A549 (cell line): Measurements from ENCODE around the gene TTLL11. TPM values are rescaled to one million over a fixed set of nuclear protein-coding genes. Genes with fewer than 3 reads are reported as not detected.

ENCODE experiments used
- ATAC-seq, 2 experiments: fragments of 200-7000 bp in 1 of 2; fragments of >200 bp in 1 of 2; cut with Nextera tagmentation in 1 of 2; cut with Tn5 transposase in 1 of 2; 3 replicates each; pipeline versions ENCODE4 v1.8.0 to v1.9.1; 2018 to 2020; ENCODE audit warnings: mild to moderate bottlenecking in 1 of 2, moderate library complexity in 1 of 2
- CTCF ChIA-PET: fragments of 300-600 bp; sonication (Branson Sonifier 250); formaldehyde crosslinking; extraction: SDS; loops from one replicate; lab custom pipeline; 2021; ENCODE audit warnings: antibody characterized with exemption, inconsistent platforms; lab: Yijun Ruan, JAX
- POLR2A ChIA-PET: fragments of 350-600 bp; formaldehyde crosslinking; extraction: SDS; loops from one replicate; lab custom pipeline; 2021; ENCODE audit warnings: antibody characterized with exemption, inconsistent platforms; lab: Yijun Ruan, JAX
- DNase-seq, 2 experiments: peaks; one replicate each; pipeline versions ENCODE4 v3.0.0 to v3.0.0-alpha.2; 2011 to 2016; ENCODE audit warnings: low read depth in 1 of 2, low spot score in 1 of 2
- FAIRE-seq: peaks from 2 replicates; lab custom pipeline; 2011; peaks lifted over from hg19 to GRCh38; lab: Jason Lieb, UNC
- H3K27ac ChIP-seq, 2 experiments: fragments of >200 bp; sonication (Bioruptor Twin); formaldehyde crosslinking; 3 replicates each; pipeline ENCODE4 v1.5.1; 2016 to 2017
- H3K4me1 ChIP-seq: fragments of >200 bp; sonication (Bioruptor Twin); formaldehyde crosslinking; 3 replicates; pipeline ENCODE4 v1.6.1; 2016
- H3K4me2 ChIP-seq: fragments of >200 bp; sonication (Bioruptor Twin); formaldehyde crosslinking; 3 replicates; pipeline ENCODE4 v1.6.1; 2016
- H3K4me3 ChIP-seq: fragments of >200 bp; sonication (Bioruptor Twin); formaldehyde crosslinking; 3 replicates; pipeline ENCODE4 v1.5.1; 2016
- H3K9me3 ChIP-seq: fragments of >200 bp; sonication (Bioruptor Twin); formaldehyde crosslinking; 3 replicates; pipeline ENCODE4 v1.6.1; 2016
- CBX2 ChIP-seq: fragments of 200-600 bp; sonication (generic); IDR thresholded peaks from 2 replicates; pipeline ENCODE4 v1.6.1; 2016; ENCODE audit warnings: low read depth, mild to moderate bottlenecking, borderline replicate concordance
- CHD2 ChIP-seq: fragments of 150-350 bp; IDR thresholded peaks from 2 replicates; pipeline ENCODE4 v1.6.1; 2014; ENCODE audit warnings: low read length; ENCODE audit not compliant: partially characterized antibody
- E2F6 ChIP-seq: IDR thresholded peaks from 2 replicates; pipeline ENCODE4 v1.6.1; 2012; ENCODE audit warnings: low read depth, borderline replicate concordance
- EHF ChIP-seq: fragments of 250-450 bp; sonication (Bioruptor Pico); IDR thresholded peaks from 2 replicates; pipeline ENCODE4 v1.5.0; 2020; ENCODE audit warnings: mild to moderate bottlenecking
- EHMT2 ChIP-seq: fragments of 200-600 bp; sonication (generic); IDR thresholded peaks from 2 replicates; pipeline ENCODE4 v1.6.1; 2016; ENCODE audit warnings: antibody characterized with exemption, low read depth, mild to moderate bottlenecking, moderate library complexity
- ESRRA ChIP-seq: fragments of 150-350 bp; IDR thresholded peaks from 2 replicates; pipeline ENCODE4 v1.6.1; 2014; ENCODE audit warnings: mild to moderate bottlenecking, low read length, borderline replicate concordance
- FOSB ChIP-seq: fragments of 250-450 bp; sonication (Bioruptor Pico); IDR thresholded peaks from 2 replicates; pipeline ENCODE4 v1.5.0; 2020; ENCODE audit warnings: mild to moderate bottlenecking, moderate library complexity
- FOSL2 ChIP-seq, 2 experiments: fragments of 450-650 bp in 1 of 2; fragments of >200 bp in 1 of 2; sonication (Bioruptor Twin) in 1 of 2; formaldehyde crosslinking; IDR thresholded peaks; 2 replicates each; pipeline versions ENCODE4 v1.5.0 to v1.6.1; 2016 to 2020; ENCODE audit warnings: mild to moderate bottlenecking in 1 of 2, moderate library complexity in 1 of 2
- HDAC2 ChIP-seq: fragments of 200-600 bp; sonication (generic); IDR thresholded peaks from 2 replicates; pipeline ENCODE4 v1.6.1; 2016
- HOXB13 ChIP-seq: fragments of 250-450 bp; sonication (Bioruptor Pico); IDR thresholded peaks from 2 replicates; pipeline ENCODE4 v1.5.0; 2020; ENCODE audit warnings: low read depth, mild to moderate bottlenecking, moderate library complexity
- MYC ChIP-seq: IDR thresholded peaks from 2 replicates; pipeline ENCODE4 v1.6.1; 2012; ENCODE audit warnings: mild to moderate bottlenecking, inconsistent platforms, low read length, improper control_type of control experiment, borderline replicate concordance
- NFE2L2 ChIP-seq: fragments of 150-350 bp; conservative IDR thresholded peaks from 2 replicates; pipeline ENCODE4 v1.6.1; 2014; ENCODE audit warnings: low read length
- NPAS2 ChIP-seq: fragments of 250-450 bp; sonication (Bioruptor Pico); IDR thresholded peaks from 2 replicates; pipeline ENCODE4 v1.8.0; 2022; ENCODE audit warnings: mild to moderate bottlenecking, moderate library complexity, borderline replicate concordance
- NR3C1 ChIP-seq: fragments of >200 bp; sonication (Bioruptor Twin); formaldehyde crosslinking; IDR thresholded peaks from 3 replicates; pipeline ENCODE4 v1.6.1; 2017
- PBX3 ChIP-seq: IDR thresholded peaks from 2 replicates; pipeline ENCODE4 v1.6.1; 2012
- PHF8 ChIP-seq: fragments of 200-600 bp; sonication (generic); IDR thresholded peaks from 2 replicates; pipeline ENCODE4 v1.6.1; 2016; ENCODE audit warnings: low read depth, mild to moderate bottlenecking, antibody characterized with exemption, moderate library complexity, borderline replicate concordance
- POLR2AphosphoS2 ChIP-seq: conservative IDR thresholded peaks from 2 replicates; pipeline ENCODE4 v1.6.1; 2012; ENCODE audit warnings: low read length, improper control_type of control experiment, inconsistent platforms
- RARB ChIP-seq: fragments of 250-450 bp; sonication (Bioruptor Pico); IDR thresholded peaks from 2 replicates; pipeline ENCODE4 v1.8.0; 2021; ENCODE audit warnings: mild to moderate bottlenecking, moderate library complexity
- RCOR1 ChIP-seq: fragments of 150-350 bp; IDR thresholded peaks from 2 replicates; pipeline ENCODE4 v1.6.1; 2014; ENCODE audit warnings: antibody characterized with exemption, low read length, low read depth
- SMC3 ChIP-seq: fragments of >200 bp; sonication (Bioruptor Twin); formaldehyde crosslinking; IDR thresholded peaks from 3 replicates; pipeline ENCODE4 v1.6.1; 2018; ENCODE audit warnings: inconsistent platforms
- TFCP2L1 ChIP-seq: fragments of 250-450 bp; sonication (Bioruptor Pico); IDR thresholded peaks from 2 replicates; pipeline ENCODE4 v1.5.0; 2021; ENCODE audit warnings: mild to moderate bottlenecking
- TP53 ChIP-seq: fragments of 250-450 bp; sonication (Bioruptor Pico); IDR thresholded peaks from 2 replicates; pipeline ENCODE4 v1.5.0; 2021; ENCODE audit warnings: mild to moderate bottlenecking, moderate library complexity
- ZC3H11A ChIP-seq: fragments of 450-650 bp; IDR thresholded peaks from 2 replicates; pipeline ENCODE4 v1.6.1; 2014; ENCODE audit warnings: antibody characterized with exemption, mild to moderate bottlenecking
- ZFP36 ChIP-seq: fragments of 450-650 bp; IDR thresholded peaks from 2 replicates; pipeline ENCODE4 v1.6.1; 2014; ENCODE audit warnings: borderline replicate concordance; ENCODE audit not compliant: partially characterized antibody
- ZNF302 ChIP-seq: fragments of 250-450 bp; sonication (Bioruptor Pico); IDR thresholded peaks from 2 replicates; pipeline ENCODE4 v1.9.0; 2021; ENCODE audit warnings: inconsistent platforms, mild to moderate bottlenecking, moderate library complexity
- WGBS: methylation state at CpG from one replicate; pipeline ENCODE4 v1.1.6; 2017; ENCODE audit errors: missing lambda C conversion rate; 5-methylcytosine and 5-hydroxymethylcytosine counted together
- polyA plus RNA-seq, 4 experiments: library from polyadenylated mRNA; depleted of rRNA in 3 of 4; stranded (reverse); fragments of >200 nt; fragmentation: RNase III in 1 of 4; extraction: RNeasy Plus Mini Kit Qiagen cat#74134 plus additional on column Dnase treatment in 1 of 4; gene quantifications; 2 replicates in 3 of 4; 3 replicates in 1 of 4; pipeline ENCODE4 v1.2.3, GENCODE V29; 2011 to 2017
- TF ChIP-seq, protein P1 (sequence below): fragments of >200 bp; sonication (Bioruptor Twin); formaldehyde crosslinking; IDR thresholded peaks from 3 replicates; pipeline ENCODE4 v1.6.1; 2016
- TF ChIP-seq, protein P2 (sequence below): fragments of 250-450 bp; sonication (Bioruptor Pico); IDR thresholded peaks from 2 replicates; pipeline ENCODE4 v1.5.0; 2021; ENCODE audit warnings: mild to moderate bottlenecking, moderate library complexity, borderline replicate concordance

TTLL11 gene
- polyA plus RNA-seq, 2 of the 4 experiments (the other 2 are of a cell fraction), result 1.8 to 2.6 TPM

- no peak for ATAC-seq
- Histone ChIP-seq H3K27ac (no peak overlapping the region), H3K9me3 (no peaks in the 10 kb centered on the region), H3K4me2 (no peak overlapping the region), H3K4me3 (no peak overlapping the region), H3K4me1 (no peaks in the 10 kb centered on the region)
- ChIA-PET POLR2A (no interaction called here), CTCF (interaction anchor here (1.7 to 2.0 kb wide), 2 partner anchors 10 to 259 kb away, joined by 4 read pairs; no protein-coding TSS in a partner anchor)
- no peak for DNase-seq
- FAIRE-seq, result no peak
- WGBS, result 27% methylated on average over 4 of the region's 4 CpGs
- TF ChIP-seq ZC3H11A (no peak), RCOR1 (no peak), ZNF302 (CRISPR knock-in tag) (no peak), PHF8 (no peak), MYC (no peak), CHD2 (no peak), HOXB13 (CRISPR knock-in tag) (no peak), ZFP36 (no peak), E2F6 (no peak), FOSL2 (IDR thresholded peaks at IDR 0.05) (no peak), FOSL2 (CRISPR knock-in tag; IDR thresholded peaks at IDR 0.05) (no peak), POLR2AphosphoS2 (no peak), NFE2L2 (no peak), HDAC2 (no peak)
Observed at GRCh38 chr9:121945849-121946248, 147.3 kb downstream of the TTLL11 start.

DNA sequence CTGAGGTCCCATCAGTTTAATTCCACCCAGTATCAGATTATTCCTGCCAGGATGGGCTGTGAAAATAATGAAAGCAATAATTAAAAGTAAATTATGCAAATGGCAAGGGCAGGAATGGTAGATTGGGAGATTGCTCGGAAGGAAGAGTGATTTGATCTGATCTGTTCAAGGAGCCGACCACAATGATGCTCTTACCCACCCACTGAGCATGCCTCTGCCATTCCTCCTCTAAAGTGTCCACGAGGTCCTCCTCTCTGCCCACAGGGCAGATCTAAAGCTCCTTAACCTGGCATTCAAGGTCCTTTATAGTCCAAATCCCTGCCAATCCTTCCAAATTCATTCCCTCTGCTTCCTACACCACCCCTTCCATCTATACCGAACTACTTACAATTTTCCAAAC, 147.8 kb downstream of the TTLL11 start:
- DNase-seq (no peak), FAIRE-seq (no peak), ATAC-seq (no peak)
- 73% methylated on average over 4 of the region's 4 CpGs for WGBS
- H3K4me2 ChIP-seq, result no peak overlapping the region
- no peak overlapping the region for H3K27ac ChIP-seq
- ChIA-PET CTCF (interaction anchor here (2.0 kb wide), 1 partner anchor 258 kb away, joined by 4 read pairs; no protein-coding TSS in a partner anchor), POLR2A (no interaction called here)
- H3K4me1 ChIP-seq, result no peaks in the 10 kb centered on the region
- TF ChIP-seq EHF (CRISPR knock-in tag) (no peak), TP53 (CRISPR knock-in tag) (no peak), NPAS2 (CRISPR knock-in tag) (no peak), RARB (CRISPR knock-in tag) (no peak), RCOR1 (no peak)
- no peaks in the 10 kb centered on the region for H3K9me3 ChIP-seq
- no peak overlapping the region for H3K4me3 ChIP-seq

DNA sequence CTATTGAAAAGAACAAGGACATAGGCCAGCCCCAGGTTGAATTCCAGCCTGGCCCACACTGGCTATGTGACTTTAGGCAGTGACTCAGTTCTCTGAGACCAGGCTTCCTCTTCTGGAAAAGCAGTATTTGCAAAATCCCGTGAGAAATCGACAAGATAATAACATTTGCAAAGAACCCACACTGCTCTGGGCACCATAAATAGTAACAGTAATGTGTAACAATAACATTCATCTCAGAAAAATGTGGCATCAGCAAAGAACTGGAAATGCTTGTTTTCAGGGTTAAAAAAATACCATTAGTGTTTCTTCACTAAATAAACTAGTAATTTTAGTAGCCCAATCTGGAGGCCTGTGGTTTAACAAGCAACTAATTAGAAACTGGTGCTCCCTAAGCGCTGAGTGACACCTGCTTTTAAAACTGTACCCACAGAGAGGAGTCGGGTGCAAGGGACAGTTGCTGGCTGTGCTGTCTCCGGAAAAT, 148.4 kb downstream of the TTLL11 start:
- no peaks in the 10 kb centered on the region for H3K4me1 ChIP-seq

More for the DNA sequence above, 148.4 kb downstream of the TTLL11 start:
- Histone ChIP-seq H3K27ac (no peak overlapping the region), H3K9me3 (no peaks in the 10 kb centered on the region), H3K4me2 (no peak overlapping the region), H3K4me3 (no peak overlapping the region)
- no peak for ATAC-seq
- CTCF ChIA-PET, result interaction anchor here (0.6 to 2.0 kb wide), 4 partner anchors 41 to 399 kb away, joined by 3 to 4 read pairs (median 4); no protein-coding TSS in a partner anchor
- FAIRE-seq, result no peak
- DNase-seq, result no peak
- POLR2A ChIA-PET, result no interaction called here
- no peak for TF ChIP-seq TFCP2L1 (CRISPR knock-in tag)
- no peak for TF ChIP-seq FOSB (CRISPR knock-in tag)
- no peak for TF ChIP-seq PHF8
- TF ChIP-seq FOSL2 (IDR thresholded peaks at IDR 0.05), result no peak
- TF ChIP-seq FOSL2 (CRISPR knock-in tag; IDR thresholded peaks at IDR 0.05), result no peak
- TF ChIP-seq NR3C1, result no peak
- TF ChIP-seq HOXB13 (CRISPR knock-in tag), result no peak
- TF ChIP-seq E2F6, result no peak
- TF ChIP-seq ZFP36, result no peak
- no peak for TF ChIP-seq ESRRA
- TF ChIP-seq ZNF302 (CRISPR knock-in tag), result no peak
- no peak for TF ChIP-seq SMC3
- TF ChIP-seq, protein P1, sequence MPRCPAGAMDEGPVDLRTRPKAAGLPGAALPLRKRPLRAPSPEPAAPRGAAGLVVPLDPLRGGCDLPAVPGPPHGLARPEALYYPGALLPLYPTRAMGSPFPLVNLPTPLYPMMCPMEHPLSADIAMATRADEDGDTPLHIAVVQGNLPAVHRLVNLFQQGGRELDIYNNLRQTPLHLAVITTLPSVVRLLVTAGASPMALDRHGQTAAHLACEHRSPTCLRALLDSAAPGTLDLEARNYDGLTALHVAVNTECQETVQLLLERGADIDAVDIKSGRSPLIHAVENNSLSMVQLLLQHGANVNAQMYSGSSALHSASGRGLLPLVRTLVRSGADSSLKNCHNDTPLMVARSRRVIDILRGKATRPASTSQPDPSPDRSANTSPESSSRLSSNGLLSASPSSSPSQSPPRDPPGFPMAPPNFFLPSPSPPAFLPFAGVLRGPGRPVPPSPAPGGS, result no peak
- no peak for TF ChIP-seq PBX3
- no peak for TF ChIP-seq EHMT2
- no peak for TF ChIP-seq CBX2
- TF ChIP-seq, protein P2, sequence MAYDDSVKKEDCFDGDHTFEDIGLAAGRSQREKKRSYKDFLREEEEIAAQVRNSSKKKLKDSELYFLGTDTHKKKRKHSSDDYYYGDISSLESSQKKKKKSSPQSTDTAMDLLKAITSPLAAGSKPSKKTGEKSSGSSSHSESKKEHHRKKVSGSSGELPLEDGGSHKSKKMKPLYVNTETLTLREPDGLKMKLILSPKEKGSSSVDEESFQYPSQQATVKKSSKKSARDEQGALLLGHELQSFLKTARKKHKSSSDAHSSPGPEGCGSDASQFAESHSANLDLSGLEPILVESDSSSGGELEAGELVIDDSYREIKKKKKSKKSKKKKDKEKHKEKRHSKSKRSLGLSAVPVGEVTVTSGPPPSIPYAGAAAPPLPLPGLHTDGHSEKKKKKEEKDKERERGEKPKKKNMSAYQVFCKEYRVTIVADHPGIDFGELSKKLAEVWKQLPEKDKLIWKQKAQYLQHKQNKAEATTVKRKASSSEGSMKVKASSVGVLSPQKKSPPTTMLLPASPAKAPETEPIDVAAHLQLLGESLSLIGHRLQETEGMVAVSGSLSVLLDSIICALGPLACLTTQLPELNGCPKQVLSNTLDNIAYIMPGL (CRISPR knock-in tag), result no peak
- 60% methylated on average over 5 of the region's 5 CpGs for WGBS
